ENCODE results near the gene NDOR1.

NDOR1 gene

GRCh38 chr9:137221506-137222111 lies 16.1 kb downstream of the NDOR1 start:
- DNase-seq = no peak

DNA sequence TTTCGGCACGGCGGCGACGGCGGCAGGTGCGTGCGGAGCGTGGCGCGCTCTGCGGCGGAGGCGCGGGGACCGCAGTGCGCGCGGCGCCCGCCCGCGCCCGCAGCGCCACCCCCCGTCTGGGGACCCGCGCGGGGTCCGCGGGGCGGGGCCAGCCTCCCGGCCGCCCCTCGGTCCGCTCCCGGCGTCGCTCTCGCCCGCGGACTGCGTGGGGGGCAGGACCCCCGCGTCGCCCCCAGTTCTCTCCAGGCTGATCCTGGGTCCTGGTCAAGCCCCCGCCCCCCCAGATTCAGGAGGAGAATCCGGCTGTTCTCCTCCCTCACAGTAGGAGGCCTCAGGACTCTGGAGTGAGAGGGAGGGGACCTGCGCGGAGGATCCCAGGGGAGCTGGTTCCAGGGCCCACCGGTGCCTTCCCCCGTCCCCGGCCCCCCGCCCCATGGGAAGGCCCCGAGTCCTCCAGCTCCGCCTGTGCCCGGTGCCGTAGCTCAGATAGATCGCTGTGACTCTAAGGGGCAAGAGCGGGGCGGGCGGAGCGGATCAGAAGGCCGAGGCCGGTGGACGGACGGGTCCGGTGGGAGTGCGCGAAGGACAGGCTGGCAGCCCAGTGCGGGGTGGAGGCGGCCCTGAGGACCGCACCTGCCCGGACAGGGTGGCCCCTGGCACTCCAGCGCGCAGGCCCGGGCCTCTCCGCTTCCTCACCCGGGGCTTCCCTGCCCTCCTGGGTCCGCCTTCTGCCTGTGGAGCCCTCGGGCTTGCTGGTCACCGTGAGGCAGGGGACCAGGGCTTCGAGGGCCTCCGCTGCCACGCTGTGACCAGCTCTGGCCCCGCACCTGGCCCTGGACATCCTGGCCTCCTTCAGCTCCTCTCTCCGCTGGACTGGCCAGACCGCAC lies 16.9 kb downstream of the NDOR1 start, which contains the start of gene RNF208:
RNF208 (minus strand) TSS at position 51 of the 888 bp plus-strand sequence. CDS start 1,028 bp downstream, outside the sequence.
- DNase-seq = no peak

GRCh38 chr9:137223078-137223970 lies 17.8 kb downstream of the NDOR1 start:
- peak; percentile 88 for DNase-seq

- DNase-seq = no peak
These were observed 19.6 kb downstream of the NDOR1 start, which contains the start of gene CYSRT1 for GRCh38 chr9:137224830-137225694. Gene CYSRT1, plus strand, starts transcription at chr9:137225174. Its CDS starts 448 bp downstream, at chr9:137225622.

- no peak for DNase-seq
These were observed 20.3 kb downstream of the NDOR1 start for GRCh38 chr9:137225699-137226331.

GRCh38 chr9:137226338-137227053 lies 21.0 kb downstream of the NDOR1 start:
- DNase-seq = no peak

GRCh38 chr9:137227054-137227852 lies 21.8 kb downstream of the NDOR1 start, which contains the start of gene RNF224:
Gene RNF224, plus strand, starts transcription at chr9:137227502. Its CDS starts 834 bp downstream, at chr9:137228336.
- DNase-seq = peak; percentile 18

DNA sequence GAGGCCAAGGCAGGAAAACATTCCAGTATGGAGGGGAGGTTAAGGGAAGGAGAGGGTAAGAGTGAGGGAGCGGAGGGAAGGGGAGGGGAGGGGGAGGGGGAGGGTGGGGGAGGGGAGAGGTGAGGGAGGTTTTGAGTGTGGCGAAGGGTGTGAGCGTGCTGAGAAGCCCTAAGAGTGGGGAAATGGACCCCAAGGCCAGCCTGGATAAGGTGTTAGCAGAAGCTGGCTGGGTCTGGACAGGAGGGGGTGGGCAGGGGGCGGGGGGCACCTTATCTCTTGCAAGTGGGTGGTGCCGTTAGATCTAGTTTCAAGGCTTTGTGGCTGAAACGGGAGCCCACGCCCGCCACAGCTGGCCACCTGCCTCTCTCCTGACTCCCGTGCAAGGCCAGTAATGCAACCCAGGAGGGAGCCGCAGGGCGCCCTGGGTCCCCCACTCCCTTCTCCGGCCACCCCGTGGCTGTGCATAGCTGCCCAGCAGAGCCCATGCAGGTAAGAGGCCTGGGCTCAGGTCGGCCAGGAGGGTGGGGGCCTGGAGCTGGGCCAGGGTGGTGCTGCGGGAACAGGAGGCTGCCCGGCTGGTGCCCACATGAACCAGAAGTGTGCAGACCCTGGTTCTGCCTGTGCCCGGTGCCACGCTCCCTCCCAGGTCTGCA lies 22.5 kb downstream of the NDOR1 start:
- no peak for DNase-seq

- no peak for DNase-seq
These were observed 23.0 kb downstream of the NDOR1 start for GRCh38 chr9:137228506-137228967.

GRCh38 chr9:137228968-137229896 lies 23.7 kb downstream of the NDOR1 start:
- no peak for DNase-seq

GRCh38 chr9:137229903-137230704 lies 24.6 kb downstream of the NDOR1 start:
- no peak for DNase-seq

- no peak for DNase-seq
These were observed 25.3 kb downstream of the NDOR1 start, which contains the start of gene SLC34A3 for GRCh38 chr9:137230705-137231371. Gene SLC34A3, plus strand, starts transcription at chr9:137230901. Its CDS starts 802 bp downstream, at chr9:137231703.

DNA sequence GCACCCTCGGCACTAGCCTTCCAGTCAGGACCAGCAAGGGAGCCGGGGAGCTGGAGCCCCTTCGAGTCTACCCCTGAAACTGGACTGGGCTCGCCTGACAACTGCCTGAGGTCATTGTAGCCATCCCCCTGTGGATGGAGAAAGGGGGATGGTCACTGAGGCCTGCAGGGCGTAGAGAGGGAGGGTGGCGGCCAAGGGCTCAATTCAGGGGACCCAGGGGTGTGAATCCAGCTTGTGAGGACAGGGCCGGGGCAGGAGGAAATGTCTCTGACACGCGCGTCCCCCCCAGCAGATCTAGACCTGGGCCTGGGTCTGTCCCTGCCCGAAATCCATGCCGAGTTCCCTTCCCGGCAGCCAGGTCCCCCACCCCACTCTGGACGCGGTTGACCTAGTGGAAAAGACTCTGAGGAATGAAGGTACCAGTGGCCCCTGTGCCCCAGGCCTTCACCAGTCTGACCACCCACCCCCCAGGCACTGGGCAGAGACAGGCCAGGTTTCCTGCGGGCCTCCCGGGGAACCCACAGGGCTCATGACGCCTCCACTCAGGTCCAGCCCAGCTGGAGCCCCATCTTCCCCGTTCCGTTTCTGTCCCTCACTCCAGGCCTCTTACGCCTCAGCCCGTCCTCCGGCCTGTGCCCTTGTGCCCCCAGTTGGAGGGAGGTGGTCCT lies 26.0 kb downstream of the NDOR1 start:
- DNase-seq = no peak

GRCh38 chr9:137232101-137232500 lies 26.6 kb downstream of the NDOR1 start:
- no peak for DNase-seq

DNA sequence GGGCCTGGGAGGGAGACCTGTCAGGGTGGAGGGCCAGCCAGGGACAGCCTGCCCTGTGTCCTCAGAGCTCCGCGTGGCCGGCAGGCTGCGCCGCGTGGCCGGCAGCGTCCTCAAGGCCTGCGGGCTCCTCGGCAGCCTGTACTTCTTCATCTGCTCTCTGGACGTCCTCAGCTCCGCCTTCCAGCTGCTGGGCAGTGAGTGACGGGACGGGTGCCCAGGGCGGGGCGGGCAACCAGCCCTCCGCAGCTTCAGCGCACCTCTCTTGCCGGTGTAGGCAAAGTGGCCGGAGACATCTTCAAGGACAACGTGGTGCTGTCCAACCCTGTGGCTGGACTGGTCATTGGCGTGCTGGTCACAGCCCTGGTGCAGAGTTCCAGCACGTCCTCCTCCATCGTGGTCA lies 27.0 kb downstream of the NDOR1 start:
- no peak for DNase-seq
